HepG2 (cell line): ENCODE results near the gene CROT. TPM values are rescaled to one million over a fixed set of nuclear protein-coding genes. Genes with fewer than 3 reads are reported as not detected.

Source experiments
- ATAC-seq: fragments of 200-7000 bp; cut with Tn5 transposase; 3 replicates; pipeline ENCODE4 v1.9.1; 2020; ENCODE audit warnings: mild to moderate bottlenecking, moderate library complexity
- BruUV-seq: library from RNA; stranded (reverse); fragments of 400-500 nt; replicated peaks from 2 replicates; lab custom pipeline; 2021; lab: Mats Ljungman, UMichigan
- CTCF ChIA-PET: fragments of 300-600 bp; formaldehyde crosslinking; extraction: SDS; loops from one replicate; lab custom pipeline; 2021; ENCODE audit warnings: low total read pairs, inconsistent platforms, low intra/inter-chr PET ratio; lab: Yijun Ruan, JAX
- POLR2A ChIA-PET: fragments of 350-600 bp; sonication (Branson Sonifier 250); formaldehyde crosslinking; loops from one replicate; lab custom pipeline; 2020; ENCODE audit warnings: antibody characterized with exemption, inconsistent platforms; lab: Yijun Ruan, JAX
- DNase-seq: peaks from one replicate; pipeline ENCODE4 v3.0.0-alpha.2; 2015; ENCODE audit warnings: low spot score
- FAIRE-seq: peaks from 3 replicates; lab custom pipeline; 2011; peaks lifted over from hg19 to GRCh38; lab: Jason Lieb, UNC
- H2AFZ ChIP-seq: one replicate; pipeline ENCODE4 v1.6.1; 2011; ENCODE audit warnings: low read length, inconsistent platforms
- H3K27ac ChIP-seq: fragments of 300-600 bp; 3 replicates; pipeline ENCODE4 v1.8.0; 2011; ENCODE audit warnings: mixed run types, mild to moderate bottlenecking, mixed read lengths, low read length, inconsistent platforms; ENCODE audit not compliant: insufficient read depth; ENCODE audit errors: extremely low read length
- H3K27me3 ChIP-seq, 2 experiments: fragments of 200-600 bp in 1 of 2; 2 replicates in 1 of 2; 3 replicates in 1 of 2; pipeline versions ENCODE4 v1.6.0 to v1.8.0; 2011; ENCODE audit warnings: low read length in 2 of 2, mild to moderate bottlenecking in 2 of 2, moderate library complexity in 2 of 2, inconsistent platforms in 1 of 2; ENCODE audit not compliant: insufficient read depth in 2 of 2, control insufficient read depth in 1 of 2
- H3K36me3 ChIP-seq, 2 experiments: fragments of 200-600 bp in 1 of 2; replicated peaks in 1 of 2; 2 replicates in 1 of 2; 3 replicates in 1 of 2; pipeline versions ENCODE4 v1.5.1 to v1.8.0; 2011; ENCODE audit warnings: low read length in 2 of 2, inconsistent platforms in 1 of 2; ENCODE audit not compliant: insufficient read depth in 2 of 2, control insufficient read depth in 1 of 2
- H3K4me1 ChIP-seq: 2 replicates; pipeline ENCODE4 v1.5.1; 2012; ENCODE audit warnings: low read length, inconsistent platforms; ENCODE audit not compliant: insufficient read depth
- H3K4me2 ChIP-seq: 2 replicates; pipeline ENCODE4 v1.6.0; 2011; ENCODE audit warnings: low read depth, low read length, inconsistent platforms
- H3K4me3 ChIP-seq, 3 experiments: fragments of 200-600 bp in 1 of 3; sonication (generic), shearing (Covaris generic) in 1 of 3; replicated peaks in 1 of 3; 2 replicates each; pipeline ENCODE4 v1.5.1; 2011 to 2016; ENCODE audit warnings: low read length in 3 of 3, inconsistent platforms in 2 of 3, low read depth in 2 of 3, mild to moderate bottlenecking in 2 of 3, control low read depth in 1 of 3, mixed read lengths in 1 of 3; ENCODE audit not compliant: insufficient read depth in 1 of 3
- H3K79me2 ChIP-seq: one replicate; pipeline ENCODE4 v1.6.1; 2011; ENCODE audit warnings: low read length, inconsistent platforms; ENCODE audit not compliant: insufficient read depth
- H3K9ac ChIP-seq: 2 replicates; pipeline ENCODE4 v1.6.0; 2011; ENCODE audit warnings: mild to moderate bottlenecking, low read depth, low read length, inconsistent platforms; ENCODE audit not compliant: insufficient read depth
- H3K9me3 ChIP-seq: 2 replicates; pipeline ENCODE4 v1.5.1; 2012; ENCODE audit warnings: mild to moderate bottlenecking, low read length
- H4K20me1 ChIP-seq: 2 replicates; pipeline ENCODE4 v1.6.0; 2011; ENCODE audit warnings: inconsistent platforms, mild to moderate bottlenecking, low read length, moderate library complexity; ENCODE audit not compliant: insufficient read depth
- ATF1 ChIP-seq: IDR thresholded peaks from 2 replicates; pipeline ENCODE4 v1.6.1; 2016; ENCODE audit warnings: mild to moderate bottlenecking, control low read depth
- BORCS8-MEF2B ChIP-seq: sonication (generic); formaldehyde crosslinking; IDR thresholded peaks from 2 replicates; pipeline ENCODE4 v1.8.0; 2022; ENCODE audit warnings: mild to moderate bottlenecking, missing genetic modification reagents
- CC2D1A ChIP-seq: sonication (generic); formaldehyde crosslinking; IDR thresholded peaks from 2 replicates; pipeline ENCODE4 v1.8.1; 2023; ENCODE audit warnings: mild to moderate bottlenecking, missing genetic modification reagents
- FOXP1 ChIP-seq, 2 experiments: fragments of 450-650 bp in 1 of 2; IDR thresholded peaks; 2 replicates each; pipeline ENCODE4 v1.6.1; 2017 to 2018; ENCODE audit warnings: antibody characterized with exemption in 1 of 2
- KDM2A ChIP-seq: sonication (generic); formaldehyde crosslinking; IDR thresholded peaks from 2 replicates; pipeline ENCODE4 v1.4.0; 2020; ENCODE audit warnings: low read depth, missing genetic modification reagents, borderline replicate concordance
- MEIS1 ChIP-seq: sonication (generic); formaldehyde crosslinking; IDR thresholded peaks from 2 replicates; pipeline ENCODE4 v1.9.0; 2021; ENCODE audit warnings: mild to moderate bottlenecking, missing genetic modification reagents, moderate library complexity, borderline replicate concordance
- NFE2L2 ChIP-seq: fragments of 150-350 bp; IDR thresholded peaks from 2 replicates; pipeline ENCODE4 v1.6.1; 2014; ENCODE audit warnings: low read length
- RBM39 ChIP-seq: fragments of 200-400 bp; formaldehyde crosslinking; IDR thresholded peaks from one replicate; pipeline ENCODE4 v1.6.1; 2018; ENCODE audit warnings: antibody characterized with exemption, mild to moderate bottlenecking, low read depth, low read length; ENCODE audit not compliant: poor library complexity, severe bottlenecking
- TSC22D2 ChIP-seq: sonication (generic); formaldehyde crosslinking; IDR thresholded peaks from 2 replicates; pipeline ENCODE4 v1.5.1; 2020; ENCODE audit warnings: missing genetic modification reagents, mild to moderate bottlenecking, borderline replicate concordance
- U2AF2 ChIP-seq: fragments of 200-400 bp; formaldehyde crosslinking; IDR thresholded peaks from 2 replicates; pipeline ENCODE4 v1.6.1; 2017; ENCODE audit warnings: low read depth, mild to moderate bottlenecking, low read length
- ZBTB3 ChIP-seq: sonication (generic); formaldehyde crosslinking; IDR thresholded peaks from 2 replicates; pipeline ENCODE4 v1.4.0; 2020; ENCODE audit warnings: low read depth, mild to moderate bottlenecking, moderate library complexity, missing genetic modification reagents, borderline replicate concordance
- ZFX ChIP-seq: sonication (generic); formaldehyde crosslinking; IDR thresholded peaks from 2 replicates; pipeline ENCODE4 v1.4.0; 2020; ENCODE audit warnings: mild to moderate bottlenecking, low read depth, missing genetic modification reagents, moderate library complexity
- ZNF570 ChIP-seq: sonication (generic); formaldehyde crosslinking; IDR thresholded peaks from 2 replicates; pipeline ENCODE4 v1.4.0; 2020; ENCODE audit warnings: mild to moderate bottlenecking, missing genetic modification reagents, borderline replicate concordance
- ZNF678 ChIP-seq: sonication (generic); formaldehyde crosslinking; IDR thresholded peaks from 2 replicates; pipeline ENCODE4 v1.4.0; 2020; ENCODE audit warnings: mild to moderate bottlenecking, missing genetic modification reagents
- ZNF788 ChIP-seq: sonication (generic); formaldehyde crosslinking; IDR thresholded peaks from 2 replicates; pipeline ENCODE4 v1.5.0; 2020; ENCODE audit warnings: mild to moderate bottlenecking, missing genetic modification reagents, borderline replicate concordance
- ZSCAN22 ChIP-seq: sonication (generic); formaldehyde crosslinking; IDR thresholded peaks from 2 replicates; pipeline ENCODE4 v1.4.0; 2020; ENCODE audit warnings: mild to moderate bottlenecking, missing genetic modification reagents
- WGBS: methylation state at CpG from one replicate; pipeline ENCODE4 v1.1.6; 2017; ENCODE audit warnings: low lambda C conversion rate; 5-methylcytosine and 5-hydroxymethylcytosine counted together
- in situ Hi-C: cut with HindIII; loops from 2 replicates; pipeline ENCODE4 v1.10.0; 2017; ENCODE audit warnings: low pct_unique_long_range_greater_than_20kb; ENCODE audit not compliant: extremely low pct_ligation_motif_present
- intact Hi-C: fragments of 100-400 bp; cut with micrococcal nuclease; formaldehyde crosslinking; loops from one replicate; pipeline ENCODE4 v1.10.0; 2022; ENCODE audit not compliant: unreplicated experiment
- polyA plus RNA-seq, 8 experiments: library from polyadenylated mRNA; depleted of rRNA in 3 of 8; stranded (reverse) in 7 of 8; unstranded in 1 of 8; fragments of >200 nt; fragmentation: Illumina TruSeq in 4 of 8; extraction: Trizol in 4 of 8; gene quantifications; 2 replicates each; pipeline versions ENCODE4 v1.2.1 to v1.2.3, GENCODE V29; 2011 to 2016; ENCODE audit warnings: low read depth in 4 of 8, missing spikeins in 1 of 8, mixed read lengths in 1 of 8; ENCODE audit not compliant: insufficient read depth in 1 of 8
- total RNA-seq, 5 experiments: library from RNA; depleted of rRNA; stranded (reverse); fragments of >200 nt; fragmentation: Illumina TruSeq; extraction: Trizol; gene quantifications; 2 replicates each; pipeline ENCODE4 v1.2.3, GENCODE V29; 2016; ENCODE audit warnings: low read depth in 1 of 5
- TF ChIP-seq, protein P1 (sequence below): IDR thresholded peaks from 2 replicates; pipeline ENCODE4 v1.6.1; 2012; ENCODE audit warnings: low read depth, low read length, improper control_type of control experiment
- TF ChIP-seq, protein P2 (sequence below): IDR thresholded peaks from 2 replicates; pipeline ENCODE4 v1.6.1; 2016; ENCODE audit warnings: low read depth, borderline replicate concordance

The CROT gene
- total and polyA plus RNA-seq, 2 of the 13 experiments (the other 11 are each of a cell fraction or from before 2014, with no cell fraction given): 5.0 to 13.7 TPM

DNA sequence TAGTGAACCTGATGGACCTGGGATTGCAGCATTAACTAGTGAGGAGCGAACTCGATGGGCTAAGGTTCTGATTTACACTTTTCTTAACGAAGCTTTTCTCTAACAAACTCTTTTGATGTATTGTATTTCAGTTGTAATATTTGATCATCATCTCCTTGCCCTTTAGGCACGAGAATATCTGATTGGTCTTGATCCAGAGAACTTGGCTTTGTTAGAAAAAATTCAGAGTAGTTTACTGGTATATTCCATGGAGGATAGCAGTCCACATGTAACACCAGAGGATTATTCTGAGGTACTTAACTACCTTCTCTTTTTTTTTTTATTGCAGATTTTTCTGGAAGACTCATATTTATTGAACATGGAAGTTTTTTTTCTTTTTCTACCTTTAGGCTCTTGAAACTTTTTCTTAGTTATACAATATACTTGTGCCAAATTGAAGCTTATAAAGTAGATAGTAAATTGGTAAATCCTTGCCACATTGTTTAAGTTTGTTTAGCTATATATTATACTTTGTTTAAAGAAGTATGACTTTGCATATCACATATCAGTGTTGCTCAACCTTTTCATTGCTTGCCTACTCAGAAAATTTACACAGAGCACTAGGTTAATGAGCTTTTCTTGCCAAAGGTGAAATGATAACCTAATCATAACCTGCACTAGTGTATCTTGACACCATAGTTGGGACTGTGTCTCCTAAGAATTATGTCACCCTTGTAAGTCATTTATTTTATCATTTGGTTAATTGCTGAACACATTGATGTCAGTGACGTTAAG, 30.4 kb downstream of the CROT start:
- Histone ChIP-seq H3K27me3 (no peaks in the 10 kb centered on the region), H3K9ac (no peak overlapping the region), H3K9me3 (no peaks in the 10 kb centered on the region), H3K4me2 (no peak overlapping the region), H3K4me3 (no peak overlapping the region), H3K36me3 (0 out of 5 replicates have a peak, but pooled peaks cover 0 to 8% of the 10 kb centered on the region in 2 experiments), H3K4me1 (peaks cover under 1% of the 10 kb centered on the region; the same call in 1 of the 2 replicates), H3K79me2 (no peaks in the 10 kb centered on the region), H4K20me1 (no peaks in the 10 kb centered on the region), H2AFZ (no peak overlapping the region), H3K27ac (no peak overlapping the region)
- TF ChIP-seq TSC22D2 (CRISPR knock-in tag) (no peak), ZBTB3 (no peak), ZNF788 (CRISPR knock-in tag) (no peak), FOXP1 (IDR thresholded peaks at IDR 0.05) (no peak), FOXP1 (CRISPR knock-in tag; IDR thresholded peaks at IDR 0.05) (no peak), ZNF570 (CRISPR knock-in tag) (no peak), ZFX (no peak), NFE2L2 (no peak), CC2D1A (CRISPR knock-in tag) (no peak), ZSCAN22 (CRISPR knock-in tag) (no peak), BORCS8-MEF2B (CRISPR knock-in tag) (no peak), KDM2A (CRISPR knock-in tag) (no peak), RBM39 (no peak), U2AF2 (no peak), MEIS1 (no peak), ATF1 (CRISPR knock-in tag) (no peak), ZNF678 (no peak)
- TF ChIP-seq, protein P1, sequence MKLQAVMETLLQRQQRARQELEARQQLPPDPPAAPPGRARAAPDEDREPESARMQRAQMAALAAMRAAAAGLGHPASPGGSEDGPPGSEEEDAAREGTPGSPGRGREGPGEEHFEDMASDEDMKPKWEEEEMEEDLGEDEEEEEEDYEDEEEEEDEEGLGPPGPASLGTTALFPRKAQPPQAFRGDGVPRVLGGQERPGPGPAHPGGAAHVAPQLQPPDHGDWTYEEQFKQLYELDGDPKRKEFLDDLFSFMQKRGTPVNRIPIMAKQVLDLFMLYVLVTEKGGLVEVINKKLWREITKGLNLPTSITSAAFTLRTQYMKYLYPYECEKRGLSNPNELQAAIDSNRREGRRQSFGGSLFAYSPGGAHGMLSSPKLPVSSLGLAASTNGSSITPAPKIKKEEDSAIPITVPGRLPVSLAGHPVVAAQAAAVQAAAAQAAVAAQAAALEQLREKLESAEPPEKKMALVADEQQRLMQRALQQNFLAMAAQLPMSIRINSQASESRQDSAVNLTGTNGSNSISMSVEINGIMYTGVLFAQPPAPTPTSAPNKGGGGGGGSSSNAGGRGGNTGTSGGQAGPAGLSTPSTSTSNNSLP: no peak
- TF ChIP-seq, protein P2, sequence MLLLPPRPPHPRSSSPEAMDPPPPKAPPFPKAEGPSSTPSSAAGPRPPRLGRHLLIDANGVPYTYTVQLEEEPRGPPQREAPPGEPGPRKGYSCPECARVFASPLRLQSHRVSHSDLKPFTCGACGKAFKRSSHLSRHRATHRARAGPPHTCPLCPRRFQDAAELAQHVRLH (CRISPR knock-in tag): no peak
- no TSS peak for BruUV-seq
- DNase-seq (no peak), FAIRE-seq (no peak), ATAC-seq (no peak)
- 90% methylated on average over 5 of the region's 5 CpGs for WGBS
- in situ Hi-C loops: no loop called here
- intact Hi-C loops: no loop called here
- ChIA-PET CTCF (no interaction called here), POLR2A (no interaction called here)
